Mesendoderm (in vitro differentiated cells): ENCODE results near the gene DCAF15.

Source experiments
- DNase-seq: peaks from one replicate; pipeline ENCODE4 v3.0.0; 2013
- H2AK5ac ChIP-seq: 2 replicates; pipeline ENCODE4 v1.6.1; 2013; ENCODE audit warnings: low read length, inconsistent platforms
- H2BK120ac ChIP-seq: 2 replicates; pipeline ENCODE4 v1.6.1; 2013; ENCODE audit warnings: low read depth, mild to moderate bottlenecking, low read length, moderate library complexity, mixed read lengths
- H2BK15ac ChIP-seq: replicated peaks from 2 replicates; pipeline ENCODE4 v1.6.1; 2013; ENCODE audit warnings: low read depth, mild to moderate bottlenecking, moderate library complexity
- H2BK5ac ChIP-seq: 2 replicates; pipeline ENCODE4 v1.6.1; 2013; ENCODE audit warnings: low read length, inconsistent platforms
- H3K18ac ChIP-seq: 2 replicates; pipeline ENCODE4 v1.6.1; 2013; ENCODE audit warnings: mild to moderate bottlenecking, low read length, mixed read lengths
- H3K23ac ChIP-seq: one replicate; pipeline ENCODE4 v1.6.1; 2013; ENCODE audit warnings: low read length
- H3K27ac ChIP-seq: 2 replicates; pipeline ENCODE4 v1.5.1; 2013; ENCODE audit warnings: low read depth, mild to moderate bottlenecking, inconsistent platforms, low read length, moderate library complexity
- H3K27me3 ChIP-seq: 2 replicates; pipeline ENCODE4 v1.6.1; 2013; ENCODE audit warnings: low read length, control low read depth, mild to moderate bottlenecking, inconsistent platforms; ENCODE audit not compliant: insufficient read depth, poor library complexity
- H3K36me3 ChIP-seq: 2 replicates; pipeline ENCODE4 v1.6.1; 2013; ENCODE audit warnings: low read length, inconsistent platforms; ENCODE audit not compliant: control insufficient read depth, insufficient read depth
- H3K4ac ChIP-seq: one replicate; pipeline ENCODE4 v1.6.1; 2013; ENCODE audit warnings: low read depth, mild to moderate bottlenecking, low read length, moderate library complexity
- H3K4me1 ChIP-seq: 2 replicates; pipeline ENCODE4 v1.6.1; 2013; ENCODE audit warnings: low read depth, low read length, inconsistent platforms; ENCODE audit not compliant: control insufficient read depth
- H3K4me2 ChIP-seq: 2 replicates; pipeline ENCODE4 v1.6.1; 2013; ENCODE audit warnings: low read length
- H3K4me3 ChIP-seq: 2 replicates; pipeline ENCODE4 v1.5.1; 2013; ENCODE audit warnings: mild to moderate bottlenecking, low read length
- H3K56ac ChIP-seq: one replicate; pipeline ENCODE4 v1.6.1; 2013; ENCODE audit warnings: low read length
- H3K79me1 ChIP-seq: 2 replicates; pipeline ENCODE4 v1.6.1; 2013; ENCODE audit warnings: low read length, inconsistent platforms
- H3K79me2 ChIP-seq: 2 replicates; pipeline ENCODE4 v1.6.1; 2013; ENCODE audit warnings: mild to moderate bottlenecking, low read length; ENCODE audit not compliant: control insufficient read depth, insufficient read depth
- H3K9ac ChIP-seq: 2 replicates; pipeline ENCODE4 v1.6.1; 2013; ENCODE audit warnings: low read length, inconsistent platforms
- H4K5ac ChIP-seq: one replicate; pipeline ENCODE4 v1.6.1; 2013; ENCODE audit warnings: low read length
- H4K8ac ChIP-seq: one replicate; pipeline ENCODE4 v1.6.1; 2013; ENCODE audit warnings: low read depth, mild to moderate bottlenecking, control low read depth, low read length, moderate library complexity
- WGBS: extraction: QIAGEN DNeasy Blood & Tissue Kit; methylation state at CpG from one replicate; pipeline ENCODE4 v1.1.7; 2013; ENCODE audit warnings: low lambda C conversion rate, missing lambda C conversion rate; ENCODE audit not compliant: insufficient coverage; ENCODE audit errors: extremely low coverage; 5-methylcytosine and 5-hydroxymethylcytosine counted together

Gene DCAF15

GRCh38 chr19:13996928-13997630 is 44.8 kb downstream of the DCAF15 start:
- H3K4ac ChIP-seq = no peak overlapping the region
- H3K36me3 ChIP-seq = no peaks in the 10 kb centered on the region
- H2BK15ac ChIP-seq = no peak overlapping the region
- H3K18ac ChIP-seq = no peak overlapping the region
- H3K56ac ChIP-seq = no peak overlapping the region
- H3K4me1 ChIP-seq = no peaks in the 10 kb centered on the region
- H3K23ac ChIP-seq = no peak overlapping the region
- no CpG with 5 or more reads among the region's 22 CpGs for WGBS
- no peak overlapping the region for H3K4me3 ChIP-seq
- H3K9ac ChIP-seq = no peak overlapping the region
- no peak for DNase-seq
- H3K4me2 ChIP-seq = no peak overlapping the region
- no peak overlapping the region for H2BK5ac ChIP-seq
- H4K8ac ChIP-seq = no peak overlapping the region
- no peak overlapping the region for H3K27ac ChIP-seq
- peaks cover 8% of the 10 kb centered on the region for H3K79me1 ChIP-seq
- no peak overlapping the region for H2AK5ac ChIP-seq
- no peak overlapping the region for H2BK120ac ChIP-seq
- H3K27me3 ChIP-seq = no peaks in the 10 kb centered on the region
- H3K79me2 ChIP-seq = peaks cover 2% of the 10 kb centered on the region
- H4K5ac ChIP-seq = no peak overlapping the region

DNA sequence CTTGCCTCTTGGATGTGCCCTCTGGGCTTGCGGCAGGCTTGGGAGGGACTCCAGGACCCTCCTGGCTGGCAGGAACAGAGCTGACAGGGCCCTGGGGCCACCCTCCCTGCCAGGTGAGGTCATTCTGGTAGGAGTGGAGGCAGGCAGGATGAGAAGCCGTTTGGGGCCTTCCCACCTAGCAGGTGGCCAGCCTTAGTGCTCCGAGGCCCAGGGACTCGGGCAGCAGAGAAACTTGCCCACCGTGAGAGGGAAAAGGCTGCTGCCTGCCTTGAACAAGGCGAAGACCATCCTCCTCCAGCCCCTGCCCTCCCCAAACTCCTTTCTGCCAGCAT is 45.3 kb downstream of the DCAF15 start:
- no peak overlapping the region for H4K5ac ChIP-seq
- no peak overlapping the region for H2BK15ac ChIP-seq
- H2BK5ac ChIP-seq = no peak overlapping the region
- H3K4ac ChIP-seq = no peak overlapping the region
- no peaks in the 10 kb centered on the region for H3K36me3 ChIP-seq
- no peaks in the 10 kb centered on the region for H3K27me3 ChIP-seq
- no peak overlapping the region for H3K18ac ChIP-seq
- H3K79me2 ChIP-seq = peaks cover 2% of the 10 kb centered on the region
- WGBS = no CpG with 5 or more reads among the region's 6 CpGs
- no peaks in the 10 kb centered on the region for H3K4me1 ChIP-seq
- H3K27ac ChIP-seq = no peak overlapping the region
- H4K8ac ChIP-seq = no peak overlapping the region
- peak; percentile 29 for DNase-seq
- H3K23ac ChIP-seq = no peak overlapping the region
- no peak overlapping the region for H2BK120ac ChIP-seq
- no peak overlapping the region for H3K56ac ChIP-seq
- no peak overlapping the region for H3K4me3 ChIP-seq
- H2AK5ac ChIP-seq = no peak overlapping the region
- H3K4me2 ChIP-seq = no peak overlapping the region
- peaks cover 10% of the 10 kb centered on the region for H3K79me1 ChIP-seq
- no peak overlapping the region for H3K9ac ChIP-seq

GRCh38 chr19:13998426-13998825 is 46.1 kb downstream of the DCAF15 start:
- Histone ChIP-seq H2AK5ac (no peak overlapping the region), H3K4me3 (no peak overlapping the region), H4K5ac (no peak overlapping the region), H3K79me1 (peaks cover 12% of the 10 kb centered on the region), H2BK120ac (no peak overlapping the region), H3K27me3 (no peaks in the 10 kb centered on the region), H4K8ac (no peak overlapping the region), H3K27ac (no peak overlapping the region), H3K18ac (no peak overlapping the region), H3K36me3 (no peaks in the 10 kb centered on the region), H3K4me1 (no peaks in the 10 kb centered on the region), H2BK15ac (no peak overlapping the region), H3K79me2 (peaks cover 3% of the 10 kb centered on the region), H3K9ac (no peak overlapping the region), H3K4ac (no peak overlapping the region), H2BK5ac (no peak overlapping the region), H3K23ac (no peak overlapping the region), H3K4me2 (no peak overlapping the region), H3K56ac (no peak overlapping the region)
- no peak for DNase-seq
- no CpG with 5 or more reads among the region's 1 CpG for WGBS

- Histone ChIP-seq H3K27me3 (no peaks in the 10 kb centered on the region), H4K8ac (no peak overlapping the region), H2BK15ac (no peak overlapping the region), H3K9ac (no peak overlapping the region), H3K79me2 (peaks cover 3% of the 10 kb centered on the region), H3K18ac (no peak overlapping the region), H3K56ac (no peak overlapping the region), H3K79me1 (peaks cover 12% of the 10 kb centered on the region), H2AK5ac (no peak overlapping the region), H3K4ac (no peak overlapping the region), H3K36me3 (no peaks in the 10 kb centered on the region), H3K4me2 (no peak overlapping the region), H4K5ac (no peak overlapping the region), H3K23ac (no peak overlapping the region), H2BK5ac (no peak overlapping the region), H3K4me3 (no peak overlapping the region), H2BK120ac (no peak overlapping the region), H3K27ac (no peak overlapping the region), H3K4me1 (no peaks in the 10 kb centered on the region)
- WGBS = no CpG with 5 or more reads among the region's 3 CpGs
- DNase-seq = no peak
Measured at GRCh38 chr19:13999085-13999484, 46.8 kb downstream of the DCAF15 start.

DNA sequence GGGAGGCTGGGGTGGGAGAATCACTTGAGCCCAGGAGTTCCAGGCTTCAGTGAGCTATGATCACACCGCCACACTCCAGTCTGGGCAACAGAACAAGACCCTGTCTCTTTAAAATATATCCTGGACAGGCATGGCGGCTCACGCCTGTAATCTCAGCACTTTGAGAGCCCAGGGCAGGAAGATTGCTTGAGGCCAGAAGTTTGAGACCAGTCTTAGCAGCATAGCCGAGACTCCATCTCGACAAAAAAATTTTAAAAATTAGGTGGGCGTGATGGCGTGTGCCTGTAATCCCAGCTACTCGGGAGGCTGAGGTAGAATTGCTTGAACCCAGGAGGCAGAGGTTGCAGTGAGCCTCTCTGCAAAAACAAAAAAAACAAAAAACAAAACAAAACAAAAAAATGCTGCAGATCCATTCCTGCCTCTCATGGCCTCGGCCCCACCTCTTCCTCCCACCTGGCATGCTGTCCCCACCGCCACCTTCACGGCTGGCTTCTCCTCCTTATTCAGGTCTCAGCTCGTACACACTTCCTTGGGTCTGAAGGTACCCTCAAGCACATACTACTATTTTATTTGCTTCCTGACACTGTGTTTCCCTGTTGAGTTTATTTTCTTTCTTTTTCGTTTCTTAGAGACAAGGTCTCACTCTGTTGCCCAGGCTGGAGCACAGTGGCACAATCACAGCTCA is 48.5 kb downstream of the DCAF15 start:
- no peak overlapping the region for H3K18ac ChIP-seq
- no peak overlapping the region for H2BK15ac ChIP-seq
- no peak overlapping the region for H3K27ac ChIP-seq
- no peaks in the 10 kb centered on the region for H3K27me3 ChIP-seq
- no peak overlapping the region for H4K5ac ChIP-seq
- no peak for DNase-seq
- no peak overlapping the region for H2AK5ac ChIP-seq
- no peak overlapping the region for H2BK5ac ChIP-seq
- no peak overlapping the region for H3K4me2 ChIP-seq
- H3K56ac ChIP-seq = no peak overlapping the region
- no peak overlapping the region for H3K4ac ChIP-seq
- H4K8ac ChIP-seq = no peak overlapping the region
- no peak overlapping the region for H3K23ac ChIP-seq
- no CpG with 5 or more reads among the region's 13 CpGs for WGBS
- no peak overlapping the region for H2BK120ac ChIP-seq
- H3K79me1 ChIP-seq = peaks cover 14% of the 10 kb centered on the region
- H3K9ac ChIP-seq = no peak overlapping the region
- H3K4me3 ChIP-seq = no peak overlapping the region
- no peaks in the 10 kb centered on the region for H3K36me3 ChIP-seq
- H3K79me2 ChIP-seq = peaks cover 7% of the 10 kb centered on the region
- H3K4me1 ChIP-seq = no peaks in the 10 kb centered on the region
